ENCODE data around the gene ARL5A. TPM values are rescaled to one million over a fixed set of nuclear protein-coding genes. Genes with fewer than 3 reads are reported as not detected.
A peak's percentile ranks its signal among the peaks of the same experiment; 100 is the strongest.

Gene ARL5A
- total RNA-seq, 2 donors from 2014 or later = 44.1 to 133 TPM

DNA sequence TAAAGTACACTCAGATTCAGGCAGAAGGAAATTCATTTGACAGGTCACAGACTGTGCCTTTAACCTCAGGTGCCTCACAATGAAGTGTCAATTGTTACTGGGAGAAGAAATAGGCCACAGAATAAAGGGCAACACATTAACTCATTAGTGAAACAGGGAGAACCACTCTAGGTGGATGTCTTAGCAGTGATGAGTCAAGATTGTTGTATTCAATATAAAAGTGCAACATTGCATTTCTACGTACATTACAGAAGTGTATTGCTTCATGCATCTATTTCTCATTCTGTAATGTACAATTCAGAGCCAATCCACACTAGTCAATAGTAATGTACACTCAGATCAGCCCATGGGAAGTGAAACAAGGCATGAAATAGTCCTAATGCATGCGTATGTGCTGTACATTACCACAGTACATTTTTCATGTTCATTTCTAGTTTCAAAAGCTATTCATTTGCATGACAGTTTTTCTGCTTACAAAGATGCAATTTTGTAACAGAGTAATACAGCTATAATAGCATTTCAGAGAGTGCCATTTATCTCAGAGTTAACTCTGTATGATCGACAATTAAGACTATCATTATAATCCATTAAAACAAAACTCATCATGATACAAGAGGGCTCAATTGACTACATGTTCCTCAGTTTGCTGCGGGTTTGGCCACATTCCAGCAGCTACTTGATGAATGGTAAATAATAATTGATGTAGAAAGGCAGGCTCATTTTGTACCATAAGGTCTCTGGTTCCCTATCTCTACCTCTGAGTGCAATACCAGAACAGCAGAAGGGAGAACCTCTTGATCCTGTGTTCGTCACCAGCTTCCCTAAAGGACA is 12.2 kb upstream of the ARL5A start:
- ATAC-seq (ENCODE audit: insufficient number of reproducible peaks, low FRiP score, low read depth) = no peak
- no peak for DNase-seq (ENCODE audit: low spot score)
- H3K27ac ChIP-seq = no peak overlapping the region
- no peaks in the 10 kb centered on the region for H3K27me3 ChIP-seq (replicated peaks; ENCODE audit: insufficient read depth)
- peaks cover 9 to 28% of the 10 kb centered on the region in 2 donors for H3K4me1 ChIP-seq (ENCODE audit: control insufficient read depth in 1 of 2, low read depth in 2 of 2)
- no peaks in the 10 kb centered on the region for H3K36me3 ChIP-seq
- H3K4me3 ChIP-seq = no peak overlapping the region
- no peaks in the 10 kb centered on the region for H3K9me3 ChIP-seq
- TF ChIP-seq, protein P1, sequence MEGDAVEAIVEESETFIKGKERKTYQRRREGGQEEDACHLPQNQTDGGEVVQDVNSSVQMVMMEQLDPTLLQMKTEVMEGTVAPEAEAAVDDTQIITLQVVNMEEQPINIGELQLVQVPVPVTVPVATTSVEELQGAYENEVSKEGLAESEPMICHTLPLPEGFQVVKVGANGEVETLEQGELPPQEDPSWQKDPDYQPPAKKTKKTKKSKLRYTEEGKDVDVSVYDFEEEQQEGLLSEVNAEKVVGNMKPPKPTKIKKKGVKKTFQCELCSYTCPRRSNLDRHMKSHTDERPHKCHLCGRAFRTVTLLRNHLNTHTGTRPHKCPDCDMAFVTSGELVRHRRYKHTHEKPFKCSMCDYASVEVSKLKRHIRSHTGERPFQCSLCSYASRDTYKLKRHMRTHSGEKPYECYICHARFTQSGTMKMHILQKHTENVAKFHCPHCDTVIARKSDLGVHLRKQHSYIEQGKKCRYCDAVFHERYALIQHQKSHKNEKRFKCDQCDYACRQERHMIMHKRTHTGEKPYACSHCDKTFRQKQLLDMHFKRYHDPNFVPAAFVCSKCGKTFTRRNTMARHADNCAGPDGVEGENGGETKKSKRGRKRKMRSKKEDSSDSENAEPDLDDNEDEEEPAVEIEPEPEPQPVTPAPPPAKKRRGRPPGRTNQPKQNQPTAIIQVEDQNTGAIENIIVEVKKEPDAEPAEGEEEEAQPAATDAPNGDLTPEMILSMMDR (IDR thresholded peaks at IDR 0.05) = no peak

DNA sequence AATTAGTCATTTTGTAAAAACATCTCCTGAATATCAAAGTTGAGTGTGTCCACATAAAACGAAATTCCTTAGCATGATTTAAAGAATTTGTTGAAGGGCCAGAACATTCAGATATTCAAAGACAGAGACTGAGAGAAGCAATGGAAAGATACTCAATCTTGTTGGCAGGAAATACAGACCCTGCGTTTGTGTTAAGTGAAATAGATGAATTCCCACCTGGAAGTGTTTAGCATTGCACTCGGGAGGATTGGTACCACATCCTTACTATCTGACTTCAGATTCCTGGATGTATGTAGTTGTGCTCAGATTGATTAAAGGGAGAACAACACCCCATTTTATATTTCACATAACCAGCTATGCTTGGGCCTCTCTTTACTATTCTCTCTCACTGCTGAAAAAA is 9.7 kb upstream of the ARL5A start:
- H3K4me3 ChIP-seq = no peak overlapping the region
- peaks cover 0 to 6% of the 10 kb centered on the region in 2 donors for H3K4me1 ChIP-seq (ENCODE audit: control insufficient read depth in 1 of 2, low read depth in 2 of 2)
- ATAC-seq (ENCODE audit: insufficient number of reproducible peaks, low FRiP score, low read depth) (no peak), DNase-seq (ENCODE audit: low spot score) (no peak)
- no peak overlapping the region for H3K27ac ChIP-seq
- no peaks in the 10 kb centered on the region for H3K27me3 ChIP-seq (replicated peaks; ENCODE audit: insufficient read depth)
- TF ChIP-seq, protein P1 (IDR thresholded peaks at IDR 0.05) = no peak
- H3K36me3 ChIP-seq = no peaks in the 10 kb centered on the region
- H3K9me3 ChIP-seq = no peaks in the 10 kb centered on the region

DNA sequence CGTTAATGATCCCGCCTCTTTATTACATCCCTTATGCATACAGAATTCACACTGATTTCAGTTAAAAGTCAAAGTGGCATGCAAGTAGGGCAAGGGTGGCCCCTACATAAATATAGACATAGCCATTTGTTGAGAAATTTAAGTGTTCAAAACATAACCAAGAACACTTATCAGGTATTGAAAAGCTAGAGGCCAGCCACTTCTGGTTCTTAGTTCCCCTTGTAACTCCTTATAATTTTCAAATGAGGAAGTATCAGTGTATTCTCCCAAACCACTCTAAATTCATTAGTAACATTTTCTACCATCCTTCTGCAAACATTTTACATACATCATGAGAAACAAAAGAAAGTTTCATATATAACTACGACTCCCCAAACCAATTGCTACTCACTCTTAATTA is 5.8 kb upstream of the ARL5A start:
- no peak for DNase-seq (ENCODE audit: low spot score)
- no peak overlapping the region for H3K4me3 ChIP-seq
- no peak overlapping the region for H3K27ac ChIP-seq
- no peaks in the 10 kb centered on the region for H3K9me3 ChIP-seq
- ATAC-seq (ENCODE audit: insufficient number of reproducible peaks, low FRiP score, low read depth) = no peak
- H3K27me3 ChIP-seq (replicated peaks; ENCODE audit: insufficient read depth) = no peaks in the 10 kb centered on the region
- H3K4me1 ChIP-seq (ENCODE audit: control insufficient read depth in 1 of 2, low read depth in 2 of 2) = peaks cover 1% of the 10 kb centered on the region in 2 donors
- TF ChIP-seq, protein P1 (IDR thresholded peaks at IDR 0.05) = no peak
- no peaks in the 10 kb centered on the region for H3K36me3 ChIP-seq

DNA sequence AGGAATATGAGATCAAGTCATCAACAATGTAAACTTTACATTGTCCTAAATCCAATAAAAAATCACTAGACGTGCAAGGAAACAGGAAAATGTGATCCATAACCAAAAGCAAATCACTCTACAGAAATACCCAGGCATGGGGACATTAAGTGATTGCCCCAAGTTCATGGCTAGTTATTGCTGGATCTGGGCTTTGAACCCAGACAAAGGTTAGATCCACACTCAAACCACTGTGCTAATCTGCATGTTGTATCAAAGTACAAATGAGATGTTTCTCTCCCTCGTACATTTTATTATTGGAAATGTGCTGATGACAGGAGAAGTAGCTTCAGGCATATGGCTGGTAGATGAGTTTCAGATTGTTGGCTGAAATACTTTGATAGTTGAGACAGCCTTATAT is 2.7 kb upstream of the ARL5A start:
- no peaks in the 10 kb centered on the region for H3K9me3 ChIP-seq
- no peak for DNase-seq (ENCODE audit: low spot score)
- no peaks in the 10 kb centered on the region for H3K36me3 ChIP-seq
- H3K27me3 ChIP-seq (replicated peaks; ENCODE audit: insufficient read depth) = no peaks in the 10 kb centered on the region
- no peak overlapping the region for H3K4me3 ChIP-seq
- no peak overlapping the region for H3K27ac ChIP-seq
- H3K4me1 ChIP-seq (ENCODE audit: control insufficient read depth in 1 of 2, low read depth in 2 of 2) = peaks cover 6 to 11% of the 10 kb centered on the region in 2 donors
- TF ChIP-seq, protein P1 (IDR thresholded peaks at IDR 0.05) = no peak
- no peak for ATAC-seq (ENCODE audit: insufficient number of reproducible peaks, low FRiP score, low read depth)

DNA sequence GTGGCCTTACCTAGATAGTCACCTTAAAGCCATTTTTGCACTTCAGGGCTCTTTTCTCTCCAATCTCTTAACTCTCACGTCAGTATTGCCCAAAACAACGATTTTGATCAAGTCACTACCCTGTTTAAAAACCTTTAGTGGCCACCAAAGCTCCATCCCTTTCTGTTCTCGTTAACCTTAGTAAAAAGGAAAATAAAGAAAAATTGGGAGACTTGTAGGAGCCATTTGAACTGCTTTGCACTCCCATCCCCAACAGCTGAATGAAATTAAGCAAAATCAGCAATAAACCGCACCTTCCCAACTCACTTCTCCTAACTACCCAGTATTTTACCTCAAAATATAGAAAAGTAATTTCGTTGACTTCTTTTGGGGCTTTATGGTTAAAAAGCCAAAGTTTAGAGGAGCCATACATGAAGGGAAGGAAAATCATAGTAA is 686 bp upstream of the ARL5A start:
- Histone ChIP-seq H3K27ac (peak overlapping the region; percentile 87), H3K4me1 (ENCODE audit: control insufficient read depth in 1 of 2, low read depth in 2 of 2) (peaks cover 26 to 27% of the 10 kb centered on the region in 2 donors), H3K4me3 (peak overlapping the region; percentile 90), H3K9me3 (no peaks in the 10 kb centered on the region), H3K27me3 (replicated peaks; ENCODE audit: insufficient read depth) (no peaks in the 10 kb centered on the region), H3K36me3 (no peaks in the 10 kb centered on the region)
- ATAC-seq (ENCODE audit: insufficient number of reproducible peaks, low FRiP score, low read depth) = no peak
- TF ChIP-seq, protein P1 (IDR thresholded peaks at IDR 0.05) = no peak
- DNase-seq (ENCODE audit: low spot score) = no peak
